Aorta (tissue), 5 donors: ENCODE results near the gene ZBTB7C. TPM values are rescaled to one million over a fixed set of nuclear protein-coding genes. Genes with fewer than 3 reads are reported as not detected.

Source experiments
- ATAC-seq: fragments of 200-7000 bp; cut with Tn5 transposase; one replicate; pipeline ENCODE4 v1.9.1; 2022; ENCODE audit warnings: moderate library complexity; ENCODE audit not compliant: low FRiP score
- DNase-seq, 2 donors: peaks; one replicate each; pipeline ENCODE4 v3.0.0-alpha.2; 2020
- H3K27ac ChIP-seq, 2 donors: one replicate each; pipeline ENCODE4 v1.5.1; 2013; ENCODE audit warnings: low read length in 2 of 2, mild to moderate bottlenecking in 2 of 2, moderate library complexity in 2 of 2, control low read depth in 1 of 2, inconsistent platforms in 1 of 2, low read depth in 1 of 2
- H3K27me3 ChIP-seq, 2 donors: one replicate each; pipeline ENCODE4 v1.6.1; 2013; ENCODE audit warnings: control low read depth in 1 of 2, low read length in 1 of 2, mild to moderate bottlenecking in 1 of 2, moderate library complexity in 1 of 2; ENCODE audit not compliant: insufficient read depth in 2 of 2, control insufficient read depth in 1 of 2
- H3K36me3 ChIP-seq, 2 donors: one replicate each; pipeline ENCODE4 v1.6.1; 2013; ENCODE audit warnings: control low read depth in 1 of 2, low read length in 1 of 2, mild to moderate bottlenecking in 1 of 2; ENCODE audit not compliant: insufficient read depth in 2 of 2, control insufficient read depth in 1 of 2
- H3K4me1 ChIP-seq, 2 donors: one replicate each; pipeline ENCODE4 v1.6.1; 2013; ENCODE audit warnings: low read length in 2 of 2, control low read depth in 1 of 2, mild to moderate bottlenecking in 1 of 2, moderate library complexity in 1 of 2; ENCODE audit not compliant: insufficient read depth in 2 of 2, control insufficient read depth in 1 of 2
- H3K4me3 ChIP-seq, 2 donors: one replicate each; pipeline ENCODE4 v1.5.1; 2013; ENCODE audit warnings: low read length in 2 of 2, control low read depth in 1 of 2, mild to moderate bottlenecking in 1 of 2
- H3K9me3 ChIP-seq: one replicate; pipeline ENCODE4 v1.6.1; 2013; ENCODE audit warnings: mild to moderate bottlenecking, low read length; ENCODE audit not compliant: control insufficient read depth
- WGBS, 2 donors: extraction: QIAGEN DNeasy Blood & Tissue Kit; methylation state at CpG; one replicate each; pipeline ENCODE4 v1.1.7; 2013; 5-methylcytosine and 5-hydroxymethylcytosine counted together
- intact Hi-C, 2 donors: fragments of 100-400 bp; cut with DNase I; formaldehyde crosslinking; loops; one replicate each; pipeline versions ENCODE4 v1.14.2 to v1.15.0; 2022
- polyA plus RNA-seq, 2 donors: library from polyadenylated mRNA; stranded (reverse); fragments of 200-250 nt; gene quantifications; one replicate each; pipeline ENCODE4 v1.2.3, GENCODE V29; 2013
- total RNA-seq, 2 donors: library from RNA; stranded (reverse); fragmentation: NEBNext Ultra II Directional; extraction: Animal tissue kit (Norgen Biotek cat#: 25700); gene quantifications; one replicate each; pipeline ENCODE4 v1.2.1, GENCODE V29; 2021
- donor health status: healthy with polysubstance abuse.
- donor health status: Bipolar disorder and iron deficiency.
- donor health status: DM: no; HTN: no; CAD: no.
- donor health status: DM: no; HTN: no; CAD: no.
- donor health status: DM: yes; HTN: yes; CAD: no.

ZBTB7C gene
- total and polyA plus RNA-seq, 4 donors, result 0.69 to 22.4 (median 10.0) TPM

DNA sequence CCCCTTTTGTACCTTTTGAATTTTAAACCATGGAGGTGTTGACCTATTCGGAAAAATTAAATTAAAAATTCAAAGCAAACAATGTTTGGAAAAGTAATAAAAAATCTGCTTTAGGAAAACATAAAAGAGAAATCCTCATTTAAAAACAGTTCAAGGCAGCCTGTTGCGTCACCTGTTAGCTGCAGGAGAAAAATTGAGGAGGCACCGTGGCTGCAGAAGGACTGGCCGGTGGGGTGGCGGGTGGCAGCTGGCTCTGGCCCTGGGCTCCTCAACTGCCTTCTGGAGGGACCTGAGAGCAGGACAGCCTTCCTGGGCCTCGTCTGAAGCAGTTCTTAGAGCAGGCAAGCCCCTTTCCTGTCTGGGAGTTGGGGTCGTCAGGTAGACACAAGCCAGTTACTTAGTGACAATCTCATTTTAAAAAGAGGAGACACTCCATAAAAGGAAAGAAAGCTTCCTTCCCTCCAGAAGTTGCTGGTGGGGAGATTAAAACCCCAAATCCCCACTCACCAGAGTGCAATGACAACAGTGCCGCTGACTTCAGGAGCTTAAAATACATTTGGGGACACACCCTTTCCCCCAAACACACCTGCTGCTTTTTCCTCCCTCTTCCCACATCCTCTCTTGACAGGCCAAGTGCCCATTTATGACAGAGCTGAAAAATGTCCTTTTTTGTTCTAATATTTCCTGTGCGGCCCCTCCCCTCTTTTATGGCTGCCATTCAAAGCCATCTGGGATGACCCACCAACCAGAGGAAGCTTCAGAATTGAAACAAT lies 9.7 kb downstream of the ZBTB7C start:
- intact Hi-C loops, result loop anchor here in 1 of 2 donors (10.0 kb wide), 1 partner anchor 165 kb away; no protein-coding TSS in a partner anchor
- no peak overlapping the region for H3K4me3 ChIP-seq

DNA sequence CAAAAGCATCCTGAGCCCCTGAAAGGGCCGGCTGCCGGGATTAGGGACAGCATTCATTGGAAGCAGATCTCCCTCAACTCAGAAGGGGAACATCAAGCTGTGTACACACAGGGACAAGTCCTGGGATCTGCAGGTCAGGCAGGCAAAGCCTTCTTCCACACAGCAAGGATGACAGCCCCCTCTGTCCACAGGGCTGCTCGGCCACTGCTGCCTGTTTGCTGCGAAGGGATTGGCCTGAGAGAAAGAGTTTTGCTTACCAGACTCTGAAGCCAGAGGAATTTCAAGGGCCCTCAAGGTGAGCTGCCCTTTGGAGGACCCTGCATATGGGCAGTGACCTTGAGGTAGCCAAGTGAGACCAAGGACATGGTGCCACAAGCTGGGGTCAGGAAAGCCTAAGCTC lies 11.1 kb downstream of the ZBTB7C start:
- intact Hi-C loops, result no loop called here
- no peak for DNase-seq
- ATAC-seq, result no peak
- Histone ChIP-seq H3K4me3 (no peak overlapping the region), H3K27me3 (no peaks in the 10 kb centered on the region), H3K27ac (no peak overlapping the region), H3K9me3 (no peaks in the 10 kb centered on the region), H3K4me1 (no peaks in the 10 kb centered on the region), H3K36me3 (no peaks in the 10 kb centered on the region)
- WGBS, 2 donors, result 90 to 97% methylated on average over 4 of the region's 4 CpGs

More for the DNA sequence above, 9.7 kb downstream of the ZBTB7C start:
- ATAC-seq (no peak), DNase-seq (no peak)
- Histone ChIP-seq H3K27me3 (no peaks in the 10 kb centered on the region), H3K4me1 (peaks cover 0 to 3% of the 10 kb centered on the region in 2 donors), H3K27ac (no peak overlapping the region), H3K9me3 (no peaks in the 10 kb centered on the region), H3K36me3 (no peaks in the 10 kb centered on the region)
- WGBS, 2 donors, result 85 to 88% methylated on average over 9 of the region's 9 CpGs

DNA sequence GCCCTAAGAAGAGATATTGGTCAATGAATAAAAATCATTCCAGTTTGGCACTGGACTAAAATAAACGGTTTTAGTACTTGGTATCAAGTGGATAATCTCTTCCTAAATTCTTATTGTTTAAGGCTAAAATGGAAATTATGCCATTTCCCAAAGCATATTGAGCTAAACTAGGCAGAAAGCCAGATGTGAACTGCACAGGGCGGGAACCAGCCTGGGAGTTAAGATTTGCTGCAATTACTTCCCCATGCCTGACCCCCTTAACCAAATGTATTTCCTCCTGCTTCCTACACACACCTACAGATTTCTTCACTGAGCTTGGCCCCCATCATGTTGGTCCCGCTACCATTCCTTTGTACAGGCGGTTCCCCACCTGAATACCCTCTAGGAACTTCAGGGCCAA lies 12.2 kb downstream of the ZBTB7C start:
- H3K4me3 ChIP-seq, result no peak overlapping the region
- intact Hi-C loops, result no loop called here
- H3K27ac ChIP-seq, result no peak overlapping the region
- no peaks in the 10 kb centered on the region for H3K9me3 ChIP-seq
- DNase-seq (no peak), ATAC-seq (no peak)
- H3K36me3 ChIP-seq, result no peaks in the 10 kb centered on the region
- H3K27me3 ChIP-seq, result no peaks in the 10 kb centered on the region
- no peaks in the 10 kb centered on the region for H3K4me1 ChIP-seq
- 76 to 78% methylated on average over 4 of the region's 4 CpGs for WGBS, 2 donors

DNA sequence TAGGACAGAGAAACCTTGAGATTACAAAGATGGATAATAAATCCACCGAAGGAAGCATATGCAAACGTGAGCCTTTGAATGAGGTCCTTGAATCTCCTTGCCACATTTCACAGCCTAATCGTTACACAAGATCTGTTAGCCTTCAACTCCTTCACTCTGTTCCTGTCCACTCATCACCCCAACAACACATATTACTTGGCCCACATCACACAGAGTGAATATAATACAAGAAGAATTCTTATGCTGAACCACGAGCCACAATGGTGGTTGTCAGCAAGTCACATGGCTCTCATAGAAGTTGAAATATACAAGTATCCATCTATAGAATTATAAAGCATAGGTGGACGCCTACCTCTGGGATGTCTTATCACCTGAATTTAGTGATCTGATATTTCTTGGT lies 12.6 kb downstream of the ZBTB7C start:
- 84 to 86% methylated on average over 5 of the region's 5 CpGs for WGBS, 2 donors
- ATAC-seq (no peak), DNase-seq (no peak)
- H3K4me1 ChIP-seq, result no peaks in the 10 kb centered on the region
- H3K4me3 ChIP-seq, result no peak overlapping the region
- no peak overlapping the region for H3K27ac ChIP-seq
- H3K9me3 ChIP-seq, result no peaks in the 10 kb centered on the region
- H3K36me3 ChIP-seq, result no peaks in the 10 kb centered on the region
- intact Hi-C loops, result no loop called here
- no peaks in the 10 kb centered on the region for H3K27me3 ChIP-seq

DNA sequence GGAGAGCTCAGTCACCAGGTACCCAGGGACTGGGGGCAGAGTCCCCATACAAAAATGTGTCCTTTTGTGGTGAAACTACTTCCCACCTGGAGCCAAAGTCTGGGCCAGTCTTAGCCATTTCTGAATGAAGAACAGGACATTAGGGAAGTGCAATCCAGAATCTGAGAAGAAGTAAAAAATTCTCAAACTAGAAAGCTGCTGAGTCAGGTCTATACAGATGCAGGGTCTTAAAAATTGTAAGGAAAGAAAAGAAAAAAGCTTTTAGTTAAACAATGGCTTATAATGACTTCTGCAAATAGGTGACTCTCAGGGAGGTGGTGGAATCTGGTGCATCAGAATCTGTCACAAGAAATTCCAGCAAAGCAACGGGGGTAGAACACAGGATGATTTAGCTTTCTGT lies 13.5 kb downstream of the ZBTB7C start:
- H3K4me1 ChIP-seq, result no peaks in the 10 kb centered on the region
- intact Hi-C loops, result no loop called here

DNA sequence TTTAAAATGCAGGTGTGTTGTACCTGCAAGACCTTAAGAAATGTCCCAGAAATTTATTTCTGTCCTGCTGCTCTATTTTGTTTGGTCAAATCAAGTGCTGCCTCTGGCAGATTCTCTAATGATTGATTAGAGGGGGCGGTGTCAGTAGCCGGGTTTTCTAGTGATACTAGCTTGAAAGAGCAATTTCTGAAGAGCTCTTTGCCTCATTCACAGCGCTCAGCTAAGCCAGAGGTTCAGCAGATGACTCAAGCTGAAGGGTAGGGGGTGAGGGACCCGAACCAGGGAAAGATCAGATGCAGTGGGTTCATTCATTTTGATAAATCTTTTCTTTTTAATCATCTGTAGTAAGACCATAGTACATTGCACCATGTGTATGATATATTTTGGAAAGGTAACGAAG lies 15.0 kb downstream of the ZBTB7C start:
- H3K4me1 ChIP-seq, result no peaks in the 10 kb centered on the region
- intact Hi-C loops, result no loop called here
- H3K36me3 ChIP-seq, result no peaks in the 10 kb centered on the region
- ATAC-seq (no peak), DNase-seq (no peak)
- no peaks in the 10 kb centered on the region for H3K27me3 ChIP-seq
- no peak overlapping the region for H3K4me3 ChIP-seq
- H3K9me3 ChIP-seq, result no peaks in the 10 kb centered on the region
- no peak overlapping the region for H3K27ac ChIP-seq
- 90 to 91% methylated on average over 5 of the region's 5 CpGs for WGBS, 2 donors

More for the DNA sequence above, 13.5 kb downstream of the ZBTB7C start:
- WGBS, 2 donors, result 86 to 91% methylated on average over 1 of the region's 1 CpG
- Histone ChIP-seq H3K27ac (no peak overlapping the region), H3K27me3 (no peaks in the 10 kb centered on the region), H3K9me3 (no peaks in the 10 kb centered on the region), H3K4me3 (no peak overlapping the region), H3K36me3 (no peaks in the 10 kb centered on the region)
- DNase-seq (no peak), ATAC-seq (no peak)

DNA sequence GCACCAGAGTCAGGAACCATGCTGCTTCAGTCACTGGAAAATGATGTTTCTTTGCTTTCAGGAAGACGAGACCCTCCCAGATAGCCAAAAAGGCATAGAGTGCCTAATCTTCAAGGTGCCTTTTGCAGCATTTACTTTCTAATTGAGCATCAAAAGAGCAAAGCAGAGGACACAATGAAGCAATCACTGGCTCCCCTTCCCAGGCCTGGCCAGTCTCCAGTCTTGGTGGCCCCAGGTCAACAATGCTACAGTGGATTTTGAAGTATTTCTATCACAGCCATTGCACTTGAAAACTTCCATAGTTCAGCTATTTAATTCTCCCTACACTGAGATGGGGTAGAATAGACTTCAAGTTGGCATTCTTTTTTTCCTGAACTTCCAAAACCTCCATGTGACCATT lies 15.4 kb downstream of the ZBTB7C start:
- WGBS, 2 donors, result 93 to 98% methylated on average over 1 of the region's 1 CpG
- no peaks in the 10 kb centered on the region for H3K36me3 ChIP-seq
- no peaks in the 10 kb centered on the region for H3K4me1 ChIP-seq
- ATAC-seq (no peak), DNase-seq (no peak)
- intact Hi-C loops, result no loop called here
- H3K27ac ChIP-seq, result no peak overlapping the region
- no peak overlapping the region for H3K4me3 ChIP-seq
- no peaks in the 10 kb centered on the region for H3K9me3 ChIP-seq
- no peaks in the 10 kb centered on the region for H3K27me3 ChIP-seq

DNA sequence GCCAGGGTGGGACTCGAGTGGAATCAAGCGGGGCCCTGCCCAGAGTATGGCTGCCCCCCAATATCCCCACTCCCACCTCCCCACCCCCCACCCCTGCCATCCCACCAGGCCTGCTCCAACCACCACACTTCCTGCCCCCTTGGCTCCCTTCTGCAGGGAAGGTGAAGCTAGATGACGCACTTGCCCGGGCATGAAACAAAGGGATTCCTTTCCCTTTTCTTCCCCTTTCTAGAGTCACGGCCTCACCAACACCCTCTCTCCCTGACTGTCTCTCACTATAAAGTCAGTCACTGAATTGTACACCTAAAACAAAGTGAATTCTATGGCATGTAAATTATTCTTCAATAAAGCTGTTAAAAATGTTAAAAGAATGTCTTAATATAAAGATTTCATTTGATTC lies 16.0 kb downstream of the ZBTB7C start:
- WGBS, 2 donors, result 86 to 93% methylated on average over 5 of the region's 5 CpGs
- Histone ChIP-seq H3K4me3 (no peak overlapping the region), H3K36me3 (no peaks in the 10 kb centered on the region), H3K9me3 (no peaks in the 10 kb centered on the region), H3K27ac (no peak overlapping the region), H3K27me3 (no peaks in the 10 kb centered on the region), H3K4me1 (no peaks in the 10 kb centered on the region)
- intact Hi-C loops, result no loop called here
- DNase-seq (no peak), ATAC-seq (no peak)

DNA sequence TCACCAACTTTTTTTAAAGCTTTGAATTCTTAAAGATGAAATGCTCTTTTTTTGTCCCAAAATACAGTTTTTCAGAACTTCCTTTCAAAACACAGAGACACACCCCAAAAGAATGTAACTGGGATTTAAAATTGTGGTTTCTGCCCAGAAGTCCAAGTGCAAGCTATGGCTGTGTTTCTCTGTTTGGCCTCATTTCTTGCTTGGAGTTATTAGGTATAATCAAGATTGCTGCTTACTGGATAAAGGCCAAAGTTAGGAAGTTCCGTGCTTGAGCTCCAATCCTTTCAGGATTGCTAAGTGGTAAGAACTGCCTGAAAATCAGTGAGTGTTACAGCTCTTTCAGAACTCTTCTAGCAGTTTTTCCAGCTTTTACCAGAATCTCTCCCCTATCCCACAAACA lies 16.9 kb downstream of the ZBTB7C start:
- 0 to 6% methylated on average over 1 of the region's 1 CpG for WGBS, 2 donors
- DNase-seq (no peak), ATAC-seq (peak; percentile 19)
- no peak overlapping the region for H3K4me3 ChIP-seq
- no peaks in the 10 kb centered on the region for H3K36me3 ChIP-seq
- H3K4me1 ChIP-seq, result no peaks in the 10 kb centered on the region
- H3K9me3 ChIP-seq, result no peaks in the 10 kb centered on the region
- H3K27me3 ChIP-seq, result no peaks in the 10 kb centered on the region
- no peak overlapping the region for H3K27ac ChIP-seq
- intact Hi-C loops, result no loop called here
